ENCODE measurements around the gene MAPK10.

GRCh38 chr4:86357608-86358007, 2.2 kb downstream of the MAPK10 start:
- no peak for TF ChIP-seq CTCF (conservative IDR thresholded peaks at IDR 0.05)
- TF ChIP-seq ZFX (IDR thresholded peaks at IDR 0.05), result no peak

All from C4-2B (cell line).